PC-9 (cell line): ENCODE measurements around the gene CDC14B. TPM values are rescaled to one million over a fixed set of nuclear protein-coding genes. Genes with fewer than 3 reads are reported as not detected.

Source experiments
- BruUV-seq: library from RNA; stranded (reverse); fragments of 400-500 nt; replicated peaks from 2 replicates; lab custom pipeline; 2021; lab: Mats Ljungman, UMichigan
- CTCF ChIA-PET: fragments of 300-600 bp; sonication (Branson Sonifier 250); formaldehyde crosslinking; loops from one replicate; lab custom pipeline; 2022; ENCODE audit warnings: antibody characterized with exemption; lab: Charles Lee
- POLR2A ChIA-PET: fragments of 300-600 bp; sonication (Branson Sonifier 250); formaldehyde crosslinking; loops from one replicate; lab custom pipeline; 2022; ENCODE audit warnings: antibody characterized with exemption; ENCODE audit not compliant: unreplicated experiment; lab: Charles Lee
- DNase-seq, 2 experiments: peaks; one replicate each; pipeline versions ENCODE4 v3.0.0 to v3.0.0-alpha.2; 2015 to 2022; ENCODE audit warnings: mixed read lengths in 1 of 2
- H2AFZ ChIP-seq: fragments of 200-600 bp; sonication (generic); 2 replicates; pipeline ENCODE4 v1.8.1; 2017; ENCODE audit warnings: antibody characterized with exemption
- H3F3A ChIP-seq: fragments of 200-600 bp; sonication (generic); 2 replicates; pipeline ENCODE4 v1.8.1; 2017; ENCODE audit warnings: antibody characterized with exemption, mild to moderate bottlenecking, low read depth; ENCODE audit not compliant: insufficient read depth
- H3K27ac ChIP-seq: fragments of 200-600 bp; sonication (generic); 2 replicates; pipeline ENCODE4 v1.6.1; 2016; ENCODE audit warnings: mixed run types
- H3K27me3 ChIP-seq: fragments of 200-600 bp; sonication (generic); 2 replicates; pipeline ENCODE4 v1.6.1; 2016; ENCODE audit warnings: low read depth, mixed run types; ENCODE audit not compliant: insufficient read depth
- H3K36me3 ChIP-seq: fragments of 200-600 bp; sonication (generic); 2 replicates; pipeline ENCODE4 v1.6.1; 2016; ENCODE audit warnings: low read depth, mixed run types
- H3K4me1 ChIP-seq: fragments of 200-600 bp; sonication (generic); replicated peaks from 2 replicates; pipeline ENCODE4 v1.6.1; 2016; ENCODE audit warnings: mixed run types; ENCODE audit not compliant: insufficient read depth
- H3K4me2 ChIP-seq: fragments of 200-600 bp; sonication (generic); 2 replicates; pipeline ENCODE4 v1.6.1; 2017; ENCODE audit warnings: mixed run types
- H3K4me3 ChIP-seq: fragments of 200-600 bp; sonication (generic); 2 replicates; pipeline ENCODE4 v1.6.1; 2016; ENCODE audit warnings: mixed run types
- H3K79me2 ChIP-seq: fragments of 200-600 bp; sonication (generic); 2 replicates; pipeline ENCODE4 v1.6.1; 2017; ENCODE audit warnings: low read depth, mixed run types
- H3K9me2 ChIP-seq: fragments of 200-600 bp; sonication (generic); 2 replicates; pipeline ENCODE4 v1.8.1; 2017; ENCODE audit warnings: mild to moderate bottlenecking; ENCODE audit not compliant: insufficient read depth
- H3K9me3 ChIP-seq: fragments of 200-600 bp; sonication (generic); 2 replicates; pipeline ENCODE4 v1.8.1; 2016; ENCODE audit warnings: low read depth; ENCODE audit not compliant: insufficient read depth
- H4K20me1 ChIP-seq: fragments of 200-600 bp; sonication (generic); 2 replicates; pipeline ENCODE4 v1.8.1; 2017; ENCODE audit not compliant: insufficient read depth
- EZH2 ChIP-seq: fragments of 200-600 bp; sonication (generic); IDR thresholded peaks from 2 replicates; pipeline ENCODE4 v1.8.0; 2017; ENCODE audit warnings: antibody characterized with exemption, low read depth
- intact Hi-C: fragments of 100-400 bp; cut with micrococcal nuclease; formaldehyde crosslinking; loops from one replicate; pipeline ENCODE4 v1.10.0; 2022; ENCODE audit not compliant: unreplicated experiment
- total RNA-seq: library from RNA; stranded (reverse); gene quantifications from 2 replicates; pipeline ENCODE4 v1.2.3, GENCODE V29; 2021
- TF ChIP-seq, protein P1 (sequence below): fragments of 200-600 bp; sonication (generic); conservative IDR thresholded peaks from 2 replicates; pipeline ENCODE4 v1.6.1; 2017; ENCODE audit warnings: mixed run types, antibody characterized with exemption, mild to moderate bottlenecking, moderate library complexity

Gene CDC14B
- total RNA-seq, 1 experiment from 2014 or later = 47.2 TPM

- no peak overlapping the region for H3K27ac ChIP-seq
- no peak overlapping the region for H2AFZ ChIP-seq
- no TSS peak for BruUV-seq
- no peaks in the 10 kb centered on the region for H3K9me3 ChIP-seq
- no peaks in the 10 kb centered on the region for H3F3A ChIP-seq
- POLR2A ChIA-PET = no interaction called here
- TF ChIP-seq, protein P1, sequence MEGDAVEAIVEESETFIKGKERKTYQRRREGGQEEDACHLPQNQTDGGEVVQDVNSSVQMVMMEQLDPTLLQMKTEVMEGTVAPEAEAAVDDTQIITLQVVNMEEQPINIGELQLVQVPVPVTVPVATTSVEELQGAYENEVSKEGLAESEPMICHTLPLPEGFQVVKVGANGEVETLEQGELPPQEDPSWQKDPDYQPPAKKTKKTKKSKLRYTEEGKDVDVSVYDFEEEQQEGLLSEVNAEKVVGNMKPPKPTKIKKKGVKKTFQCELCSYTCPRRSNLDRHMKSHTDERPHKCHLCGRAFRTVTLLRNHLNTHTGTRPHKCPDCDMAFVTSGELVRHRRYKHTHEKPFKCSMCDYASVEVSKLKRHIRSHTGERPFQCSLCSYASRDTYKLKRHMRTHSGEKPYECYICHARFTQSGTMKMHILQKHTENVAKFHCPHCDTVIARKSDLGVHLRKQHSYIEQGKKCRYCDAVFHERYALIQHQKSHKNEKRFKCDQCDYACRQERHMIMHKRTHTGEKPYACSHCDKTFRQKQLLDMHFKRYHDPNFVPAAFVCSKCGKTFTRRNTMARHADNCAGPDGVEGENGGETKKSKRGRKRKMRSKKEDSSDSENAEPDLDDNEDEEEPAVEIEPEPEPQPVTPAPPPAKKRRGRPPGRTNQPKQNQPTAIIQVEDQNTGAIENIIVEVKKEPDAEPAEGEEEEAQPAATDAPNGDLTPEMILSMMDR = no peak
- TF ChIP-seq EZH2 = no peak
- H3K79me2 ChIP-seq = no peaks in the 10 kb centered on the region
- no peaks in the 10 kb centered on the region for H3K9me2 ChIP-seq
- H3K4me3 ChIP-seq = no peak overlapping the region
- H3K4me1 ChIP-seq = no peaks in the 10 kb centered on the region
- H3K4me2 ChIP-seq = no peak overlapping the region
- DNase-seq = no peak
- no peaks in the 10 kb centered on the region for H3K36me3 ChIP-seq
- H3K27me3 ChIP-seq = no peaks in the 10 kb centered on the region
- CTCF ChIA-PET = interaction anchor here (0.5 kb wide), 1 partner anchor 42 kb away, joined by 5 read pairs; no protein-coding TSS in a partner anchor
- no peaks in the 10 kb centered on the region for H4K20me1 ChIP-seq
- intact Hi-C loops = no loop called here
Observed at GRCh38 chr9:96494215-96494800, 125.3 kb downstream of the CDC14B start.

- POLR2A ChIA-PET = no interaction called here
- BruUV-seq = no TSS peak
- no peak overlapping the region for H2AFZ ChIP-seq
- no peaks in the 10 kb centered on the region for H3K27me3 ChIP-seq
- no peaks in the 10 kb centered on the region for H4K20me1 ChIP-seq
- no peak overlapping the region for H3K4me3 ChIP-seq
- H3K36me3 ChIP-seq = no peaks in the 10 kb centered on the region
- no peaks in the 10 kb centered on the region for H3K79me2 ChIP-seq
- DNase-seq = no peak
- intact Hi-C loops = no loop called here
- no peaks in the 10 kb centered on the region for H3F3A ChIP-seq
- H3K9me3 ChIP-seq = no peaks in the 10 kb centered on the region
- no peaks in the 10 kb centered on the region for H3K9me2 ChIP-seq
- CTCF ChIA-PET = no interaction called here
- H3K27ac ChIP-seq = no peak overlapping the region
- no peaks in the 10 kb centered on the region for H3K4me1 ChIP-seq
- TF ChIP-seq, protein P1 = no peak
- no peak for TF ChIP-seq EZH2
- H3K4me2 ChIP-seq = no peak overlapping the region
Observed at GRCh38 chr9:96493757-96494156, 125.9 kb downstream of the CDC14B start.

DNA sequence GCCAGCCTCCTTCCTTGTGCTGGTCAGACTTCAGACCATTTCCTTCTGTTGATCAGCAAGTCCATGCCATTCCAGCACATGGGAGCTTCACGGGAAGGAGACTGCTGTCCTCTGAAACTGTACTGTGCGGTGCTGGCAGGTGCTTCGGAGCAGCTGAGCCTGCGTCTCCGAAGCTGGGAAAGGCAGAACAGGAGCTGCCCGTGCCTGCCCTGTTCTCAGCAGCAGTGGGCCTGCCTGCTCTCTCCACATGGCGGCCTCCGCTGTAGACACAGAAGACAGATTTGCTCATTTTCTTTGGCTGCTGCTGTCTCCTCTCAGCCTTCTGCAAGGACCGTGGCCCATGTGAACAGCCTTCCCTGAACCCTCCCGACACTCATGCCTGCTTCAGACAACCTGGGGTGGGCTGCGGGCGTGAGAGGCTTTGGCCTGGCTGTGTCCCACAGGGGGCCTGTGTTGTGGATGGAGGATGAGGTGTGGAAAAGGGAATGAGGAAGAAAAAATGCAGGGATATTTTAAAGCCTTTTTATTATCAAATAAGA, 126.6 kb downstream of the CDC14B start:
- intact Hi-C loops = no loop called here

More for the DNA sequence above, 126.6 kb downstream of the CDC14B start:
- Histone ChIP-seq H3K4me3 (no peak overlapping the region), H3K79me2 (no peaks in the 10 kb centered on the region), H2AFZ (no peak overlapping the region), H3K9me2 (no peaks in the 10 kb centered on the region), H3K36me3 (no peaks in the 10 kb centered on the region), H3K27me3 (no peaks in the 10 kb centered on the region), H4K20me1 (no peaks in the 10 kb centered on the region), H3K9me3 (no peaks in the 10 kb centered on the region), H3K27ac (no peak overlapping the region), H3K4me1 (no peaks in the 10 kb centered on the region), H3K4me2 (no peak overlapping the region), H3F3A (no peaks in the 10 kb centered on the region)
- TF ChIP-seq, protein P1 = no peak
- TF ChIP-seq EZH2 = no peak
- DNase-seq = no peak
- POLR2A ChIA-PET = no interaction called here
- CTCF ChIA-PET = no interaction called here
- BruUV-seq = no TSS peak
